ENCODE results near the gene ATP2B2.

Gene ATP2B2

GRCh38 chr3:10482631-10483363 lies 22.6 kb downstream of the ATP2B2 start:
- no peak overlapping the region for H3K27ac ChIP-seq
- no peak for TF ChIP-seq CTCF (conservative IDR thresholded peaks at IDR 0.05)

- no peak overlapping the region for H3K27ac ChIP-seq
- TF ChIP-seq CTCF (conservative IDR thresholded peaks at IDR 0.05): no peak
These were observed 24.5 kb downstream of the ATP2B2 start for GRCh38 chr3:10480871-10481378.

GRCh38 chr3:10479311-10479710 lies 26.1 kb downstream of the ATP2B2 start:
- TF ChIP-seq CTCF (conservative IDR thresholded peaks at IDR 0.05): no peak
- H3K27ac ChIP-seq: peak overlapping the region; percentile 68

GRCh38 chr3:10475983-10476382 lies 29.4 kb downstream of the ATP2B2 start:
- H3K27ac ChIP-seq: no peak overlapping the region
- no peak for TF ChIP-seq CTCF (conservative IDR thresholded peaks at IDR 0.05)

- H3K27ac ChIP-seq: no peak overlapping the region
- TF ChIP-seq CTCF (conservative IDR thresholded peaks at IDR 0.05): no peak
These were observed 30.5 kb downstream of the ATP2B2 start for GRCh38 chr3:10474847-10475246.

GRCh38 chr3:10474275-10474646 lies 31.1 kb downstream of the ATP2B2 start:
- TF ChIP-seq CTCF (conservative IDR thresholded peaks at IDR 0.05): no peak
- H3K27ac ChIP-seq: no peak overlapping the region

- no peak for TF ChIP-seq CTCF (conservative IDR thresholded peaks at IDR 0.05)
- H3K27ac ChIP-seq: no peak overlapping the region
These were observed 31.7 kb downstream of the ATP2B2 start for GRCh38 chr3:10473581-10474274.
